Neural progenitor cell (in vitro differentiated cells): ENCODE data around the gene APOL3.

Source experiments
- CTCF ChIP-seq: fragments of 200-600 bp; sonication (generic); IDR thresholded peaks from 2 replicates; pipeline ENCODE4 v1.5.1; 2017; ENCODE audit warnings: antibody characterized with exemption, mild to moderate bottlenecking
- EZH2 ChIP-seq: fragments of 200-600 bp; sonication (generic); IDR thresholded peaks from 2 replicates; pipeline ENCODE4 v1.6.1; 2017; ENCODE audit warnings: antibody characterized with exemption, mild to moderate bottlenecking, moderate library complexity
- EZH2phosphoT487 ChIP-seq: fragments of 200-600 bp; sonication (generic); IDR thresholded peaks from 2 replicates; pipeline ENCODE4 v1.6.1; 2017; ENCODE audit warnings: antibody characterized with exemption

- TF ChIP-seq CTCF (no peak), EZH2phosphoT487 (no peak), EZH2 (no peak)
These were observed 36.5 kb upstream of the APOL3 start for GRCh38 chr22:36197065-36197440.
